Inferior parietal cortex (tissue), 1 donor: ENCODE measurements around the gene CYTL1.
"Not testable (repeated sequence)": the region's sequence is repeated elsewhere in the genome, so short reads cannot be mapped to it uniquely, and the experiment has no call there.

Source experiments
- DNase-seq: peaks from one replicate; pipeline ENCODE4 v3.0.0-alpha.2; 2016; ENCODE audit errors: extremely low spot score

The CYTL1 gene

GRCh38 chr4:5001641-5002040, 17.6 kb downstream of the CYTL1 start:
- not testable (repeated sequence) for DNase-seq

DNA sequence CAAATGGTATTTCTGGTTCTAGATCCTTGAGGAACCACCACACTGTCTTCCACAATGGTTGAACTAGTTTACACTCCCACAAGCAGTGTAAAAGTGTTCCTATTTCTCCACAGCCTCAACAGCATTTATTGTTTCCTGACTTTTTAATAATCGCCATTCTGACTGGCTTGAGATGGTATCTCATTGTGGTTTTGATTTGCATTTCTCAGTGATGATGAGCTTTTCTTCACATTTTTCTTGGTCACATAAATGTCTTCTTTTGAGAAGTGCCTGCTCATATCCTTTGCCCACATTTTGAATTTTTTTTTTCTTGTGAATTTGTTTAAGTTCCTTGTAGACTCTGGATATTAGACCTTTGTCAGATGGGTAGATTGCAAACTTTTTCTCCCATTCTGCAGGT, 22.3 kb downstream of the CYTL1 start:
- not testable (repeated sequence) for DNase-seq

GRCh38 chr4:4995908-4996265, 23.4 kb downstream of the CYTL1 start:
- DNase-seq = no peak

DNA sequence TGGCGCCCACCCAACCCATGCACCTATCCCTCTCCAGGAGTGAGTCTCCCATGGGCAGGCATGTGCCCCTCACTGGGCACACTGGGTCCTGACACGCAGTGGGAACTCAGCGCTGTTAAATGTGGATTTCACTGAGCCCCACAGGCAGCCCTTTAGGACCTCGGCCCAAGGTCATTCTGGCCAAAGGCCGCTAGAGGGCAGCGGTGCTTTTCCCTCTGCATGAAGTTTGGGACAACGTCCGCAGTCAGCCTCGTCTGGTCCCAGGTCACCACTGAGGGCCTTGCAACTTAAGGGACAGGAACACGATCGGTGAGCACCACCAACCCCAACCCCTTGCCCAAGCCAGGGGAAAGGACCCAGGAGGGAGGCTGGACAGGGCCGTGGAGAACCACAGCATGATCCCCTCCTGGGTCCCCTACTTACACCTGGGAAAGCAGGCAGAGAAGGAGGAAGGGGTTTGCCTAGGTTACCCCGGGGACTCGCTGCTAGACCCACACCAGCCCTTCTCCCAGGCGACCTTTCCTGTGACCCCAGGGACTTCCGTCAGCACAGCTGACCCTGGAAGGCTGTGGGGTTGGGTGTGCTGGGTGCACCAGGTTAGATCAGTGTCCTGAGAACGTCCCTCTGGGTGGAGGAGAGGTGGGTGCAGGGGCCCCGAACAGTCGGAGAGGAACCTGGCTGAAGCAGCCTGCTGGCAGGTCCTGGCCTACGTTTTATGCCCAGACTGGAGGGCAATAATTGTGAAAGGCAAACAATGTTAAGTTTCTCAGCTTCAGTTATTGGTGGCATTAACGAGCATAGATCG, 24.0 kb downstream of the CYTL1 start:
- DNase-seq = peak; percentile 70

- no peak for DNase-seq
Measured at GRCh38 chr4:4994312-4995097, 24.8 kb downstream of the CYTL1 start.

DNA sequence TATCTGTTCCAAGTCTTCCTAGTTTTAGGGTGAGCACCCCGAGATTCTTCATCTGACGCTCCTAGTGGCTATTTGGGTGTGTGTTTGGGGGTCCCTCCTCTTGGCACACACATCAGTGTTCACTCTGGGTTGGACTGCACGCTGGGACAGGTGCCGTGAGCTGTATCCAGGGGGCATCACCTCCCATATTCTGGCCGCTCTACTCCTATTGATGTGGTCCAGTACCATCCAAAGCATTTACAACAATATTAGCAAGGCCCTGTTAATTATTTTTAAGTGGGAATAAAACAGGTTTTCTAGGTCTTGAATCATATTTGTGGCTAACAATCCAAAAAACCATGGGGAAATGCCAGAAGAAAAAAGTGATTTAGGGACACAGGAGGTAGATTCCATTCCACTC, 26.4 kb downstream of the CYTL1 start:
- DNase-seq = no peak

GRCh38 chr4:4991541-4992099, 27.6 kb downstream of the CYTL1 start:
- no peak for DNase-seq

DNA sequence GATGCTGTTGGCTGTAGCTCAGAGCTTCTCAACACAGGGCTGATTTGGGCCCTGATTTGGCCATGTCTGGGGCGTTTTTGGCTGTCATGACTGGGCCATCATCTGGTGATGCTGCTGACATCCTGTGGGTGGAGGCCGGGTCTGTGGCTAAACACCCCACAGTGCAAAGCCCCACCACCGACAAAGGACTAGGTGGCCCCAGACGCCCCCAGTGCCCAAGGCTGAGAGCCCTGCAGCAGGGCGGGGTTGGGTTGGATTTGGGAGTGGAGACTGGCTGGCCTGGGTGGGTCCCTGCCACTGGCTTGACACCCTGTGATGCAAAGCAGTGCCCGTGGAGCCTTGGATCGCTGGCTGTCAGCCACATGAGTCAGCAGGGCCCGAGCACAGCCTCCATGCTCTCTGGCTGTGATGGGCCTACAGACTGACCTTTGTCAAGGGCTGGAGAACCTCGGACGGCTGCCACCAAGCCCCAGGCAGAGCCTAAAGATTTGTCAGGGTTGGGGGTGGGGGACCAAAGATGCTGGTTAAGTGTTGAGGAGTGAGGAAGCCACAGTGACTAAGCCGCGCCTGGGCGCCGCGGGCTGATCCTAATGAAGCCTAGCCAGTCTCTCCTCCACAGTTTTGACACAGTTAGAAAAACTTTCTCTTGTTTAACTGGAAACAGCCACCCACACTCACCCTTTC, 28.3 kb downstream of the CYTL1 start:
- DNase-seq = no peak

DNA sequence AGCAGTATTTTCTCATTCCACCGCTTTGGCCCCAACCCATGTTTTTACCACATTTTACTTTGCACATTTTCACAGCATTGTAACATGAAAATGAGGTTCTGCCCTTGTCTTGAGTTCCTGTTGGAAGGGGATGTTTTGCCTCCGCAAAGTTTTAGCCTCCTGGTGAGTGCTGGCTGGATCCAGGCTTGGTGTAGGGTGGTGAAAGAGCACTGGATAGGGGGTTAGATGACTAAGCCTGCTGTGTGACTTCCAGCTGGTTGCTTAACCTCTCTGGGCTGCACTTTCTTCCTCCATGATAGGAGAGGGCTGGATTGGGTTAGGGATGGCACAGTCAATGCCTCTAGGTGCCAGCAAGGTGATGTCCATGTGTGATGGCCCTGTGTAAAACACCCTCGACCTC, 28.9 kb downstream of the CYTL1 start:
- no peak for DNase-seq

GRCh38 chr4:4989083-4989622, 30.1 kb downstream of the CYTL1 start:
- no peak for DNase-seq

DNA sequence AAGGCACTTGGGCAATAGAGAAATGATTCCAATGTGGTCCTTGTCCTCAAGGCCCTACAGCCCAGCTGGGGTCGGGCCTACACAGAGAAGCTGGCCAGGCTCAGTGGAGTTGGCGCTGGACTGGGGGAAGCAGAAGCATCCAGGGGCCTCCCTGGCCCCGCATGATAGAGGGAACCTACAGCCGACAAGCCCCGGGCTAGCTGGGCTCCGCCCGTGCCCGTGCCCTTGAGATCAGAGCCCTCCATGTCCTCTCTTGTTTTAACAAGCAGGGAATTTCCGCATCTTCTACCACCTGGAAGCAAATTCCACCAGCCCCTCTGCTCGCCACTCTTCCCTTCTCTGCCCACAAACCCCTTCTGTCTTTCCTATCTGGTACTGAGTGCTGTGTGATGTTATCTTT, 31.6 kb downstream of the CYTL1 start:
- DNase-seq = no peak

GRCh38 chr4:4986841-4987240, 32.4 kb downstream of the CYTL1 start:
- no peak for DNase-seq

DNA sequence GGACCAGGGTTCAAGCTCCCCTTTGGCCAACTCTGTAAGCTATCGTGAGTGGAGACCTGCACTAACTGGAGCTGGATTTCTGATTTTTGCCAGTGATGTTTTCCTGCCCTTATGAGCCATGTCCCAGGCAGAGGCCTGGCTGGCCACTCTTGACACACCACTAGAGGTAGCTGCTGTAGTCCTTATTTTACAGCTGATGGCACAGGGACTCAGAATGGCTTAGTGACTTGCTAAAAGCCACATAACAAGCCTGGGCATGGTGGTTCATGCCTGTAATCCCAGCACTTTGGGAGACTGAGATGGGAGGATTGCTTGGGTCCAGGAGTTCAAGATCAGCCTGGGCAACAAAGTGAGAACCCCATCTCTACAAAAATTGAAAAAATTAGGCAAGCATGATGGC, 33.4 kb downstream of the CYTL1 start:
- DNase-seq = no peak

DNA sequence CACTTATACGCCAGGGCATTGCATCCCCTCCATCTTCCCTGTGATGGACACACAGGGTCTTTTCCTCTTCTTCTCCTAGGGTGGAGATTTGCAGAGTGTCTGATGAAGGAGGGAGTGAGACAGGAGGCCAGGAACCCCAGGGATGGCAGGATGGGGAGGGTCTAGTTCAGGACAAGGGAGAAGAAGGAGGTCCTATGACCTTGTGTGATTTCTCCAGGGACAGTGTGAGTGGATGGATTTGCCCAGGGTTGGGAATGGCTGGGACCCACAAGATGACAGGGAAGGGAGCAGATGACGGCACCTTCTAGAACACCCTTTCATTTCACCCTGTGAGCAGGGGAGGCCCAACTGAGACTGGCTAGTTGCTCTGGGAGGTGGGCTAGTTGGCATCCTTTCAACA, 34.2 kb downstream of the CYTL1 start:
- no peak for DNase-seq

DNA sequence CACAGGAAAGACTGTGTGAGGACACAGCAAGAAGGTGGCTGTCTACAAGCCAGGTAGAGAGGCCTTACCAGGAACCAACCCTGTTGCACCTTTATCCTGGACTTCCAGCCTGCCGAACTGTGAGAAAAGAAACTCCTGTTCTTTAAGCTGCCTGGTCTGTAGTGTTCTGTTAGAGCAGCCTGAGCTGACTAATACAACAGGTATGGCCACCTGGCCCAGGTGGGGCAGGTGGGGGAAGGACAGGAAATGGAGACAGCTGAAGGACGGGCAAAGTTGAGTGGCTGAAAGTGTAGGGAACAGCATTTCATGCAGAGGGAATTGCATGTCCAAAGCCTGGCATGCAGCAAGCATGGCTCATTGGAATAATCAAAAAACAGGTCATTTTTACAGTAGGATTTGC, 35.1 kb downstream of the CYTL1 start:
- no peak for DNase-seq

DNA sequence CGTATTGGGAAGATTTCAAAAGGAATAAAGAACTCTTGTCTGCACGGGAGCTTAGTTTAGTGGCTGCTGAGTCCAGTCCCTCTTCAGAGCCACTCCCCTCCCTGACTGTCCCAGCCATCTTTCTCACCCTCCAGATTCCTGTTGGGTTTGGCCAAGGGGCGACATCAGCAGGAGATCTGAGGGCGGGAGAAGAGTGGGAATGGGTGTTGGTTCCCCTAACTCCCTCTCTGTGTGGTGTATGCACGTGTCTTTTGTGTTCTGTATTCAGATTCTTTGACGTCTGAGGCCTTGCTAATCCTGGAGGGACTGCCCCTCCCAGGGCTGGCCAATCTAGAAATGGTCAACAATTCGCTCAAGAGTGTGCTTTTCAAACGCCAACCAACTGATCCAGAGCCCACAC, 37.4 kb downstream of the CYTL1 start:
- no peak for DNase-seq

- DNase-seq = no peak
Measured at GRCh38 chr4:4981427-4981826, 37.8 kb downstream of the CYTL1 start.

DNA sequence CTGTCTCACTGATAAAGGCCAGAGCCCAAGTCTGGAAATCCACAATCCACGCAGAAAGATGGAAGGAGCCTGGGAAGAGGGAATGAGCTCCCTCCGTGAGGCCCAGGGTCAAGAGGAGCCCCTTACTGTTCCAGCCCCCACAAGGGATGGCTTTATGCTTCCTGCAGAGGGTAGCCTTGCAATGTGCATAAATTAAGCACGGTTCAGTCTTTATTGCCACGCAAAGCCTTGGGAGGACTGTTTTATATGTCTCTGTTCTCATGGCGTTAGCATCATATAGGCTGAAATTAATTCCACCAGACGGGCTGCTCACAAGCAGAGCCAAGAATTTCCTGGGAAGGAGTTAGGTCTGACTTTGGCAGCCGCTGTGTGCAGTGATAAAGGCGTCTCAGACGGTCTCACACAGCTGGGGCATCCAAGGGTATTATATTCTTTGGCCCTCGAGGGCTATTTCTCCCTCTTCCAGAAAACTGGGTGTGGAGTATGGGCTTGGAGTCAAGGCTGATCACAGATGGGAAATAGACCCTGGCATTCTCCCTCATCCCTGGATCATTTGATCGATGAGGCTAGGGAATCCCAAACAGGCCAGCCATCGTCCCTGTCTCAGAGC, 38.5 kb downstream of the CYTL1 start:
- DNase-seq = no peak

DNA sequence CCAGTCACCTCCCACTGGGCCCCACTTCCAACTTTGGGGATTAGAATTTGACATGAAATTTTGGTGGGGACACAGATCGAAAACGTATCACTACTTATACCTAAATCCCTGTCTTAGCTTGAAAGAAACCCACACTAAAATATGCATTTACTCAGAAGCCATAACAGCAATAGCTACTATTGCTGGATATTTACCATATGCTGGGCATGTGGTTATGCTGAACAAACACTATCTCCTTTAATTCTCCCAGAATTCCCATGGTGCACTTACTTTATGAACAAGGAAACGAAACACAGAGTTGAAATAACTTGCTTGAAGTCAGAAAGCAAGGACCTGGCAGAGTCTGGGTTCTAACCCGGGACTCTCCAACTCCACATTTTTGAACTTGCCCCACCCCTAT, 39.3 kb downstream of the CYTL1 start:
- DNase-seq = no peak

- no peak for DNase-seq
Measured at GRCh38 chr4:4974727-4975126, 44.5 kb downstream of the CYTL1 start.

GRCh38 chr4:4971796-4972195, 47.5 kb downstream of the CYTL1 start:
- no peak for DNase-seq

- no peak for DNase-seq
Measured at GRCh38 chr4:4969298-4969697, 50.0 kb downstream of the CYTL1 start.
